HG03039 (cell line): ENCODE measurements around the gene ZNF750.

Experiments
- ATAC-seq: cut with Tn5 transposase; IDR thresholded peaks from one replicate; pipeline ENCODE4 v1.9.1; 2021; ENCODE audit warnings: mild to moderate bottlenecking, moderate library complexity; ENCODE audit not compliant: unreplicated experiment

The ZNF750 gene

DNA sequence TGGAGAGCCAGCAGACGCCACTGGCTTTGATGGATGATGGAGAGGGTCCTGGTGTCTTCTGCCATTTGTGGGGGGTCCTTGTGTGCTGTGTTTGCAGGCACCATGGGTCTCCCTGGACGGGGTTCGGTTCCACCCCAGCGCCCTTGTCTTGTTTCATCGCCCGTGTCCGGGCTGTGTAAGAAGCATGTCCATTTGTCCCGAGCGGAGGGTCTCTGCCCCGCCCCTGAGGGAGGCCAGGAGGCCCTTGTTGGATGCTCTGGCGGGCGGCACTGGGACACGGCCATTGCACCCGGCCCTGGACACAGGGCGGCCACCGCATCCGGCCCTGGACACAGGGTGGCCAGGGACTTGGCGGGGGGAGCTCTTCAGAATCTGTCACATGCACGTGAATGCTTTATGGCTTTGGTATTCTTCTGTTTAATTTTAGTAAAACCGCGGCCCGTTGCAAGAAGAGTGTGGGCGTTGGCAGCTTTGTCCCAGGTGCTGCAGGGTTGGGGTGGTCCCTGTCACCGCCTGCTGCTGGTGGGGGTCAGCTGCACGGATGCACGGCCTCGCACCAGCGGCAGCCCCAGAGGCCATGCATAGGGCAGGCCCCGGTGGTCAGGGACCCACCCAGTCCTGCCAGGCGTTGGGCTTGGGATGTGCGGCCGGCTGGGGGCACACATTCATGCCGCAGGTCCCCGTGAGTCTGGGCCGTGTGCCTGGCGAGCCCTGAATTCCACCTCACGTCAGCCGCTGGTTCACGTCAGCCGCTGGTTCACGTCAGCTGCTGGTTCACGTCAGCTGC, 21.0 kb upstream of the ZNF750 start:
- no peak for ATAC-seq

DNA sequence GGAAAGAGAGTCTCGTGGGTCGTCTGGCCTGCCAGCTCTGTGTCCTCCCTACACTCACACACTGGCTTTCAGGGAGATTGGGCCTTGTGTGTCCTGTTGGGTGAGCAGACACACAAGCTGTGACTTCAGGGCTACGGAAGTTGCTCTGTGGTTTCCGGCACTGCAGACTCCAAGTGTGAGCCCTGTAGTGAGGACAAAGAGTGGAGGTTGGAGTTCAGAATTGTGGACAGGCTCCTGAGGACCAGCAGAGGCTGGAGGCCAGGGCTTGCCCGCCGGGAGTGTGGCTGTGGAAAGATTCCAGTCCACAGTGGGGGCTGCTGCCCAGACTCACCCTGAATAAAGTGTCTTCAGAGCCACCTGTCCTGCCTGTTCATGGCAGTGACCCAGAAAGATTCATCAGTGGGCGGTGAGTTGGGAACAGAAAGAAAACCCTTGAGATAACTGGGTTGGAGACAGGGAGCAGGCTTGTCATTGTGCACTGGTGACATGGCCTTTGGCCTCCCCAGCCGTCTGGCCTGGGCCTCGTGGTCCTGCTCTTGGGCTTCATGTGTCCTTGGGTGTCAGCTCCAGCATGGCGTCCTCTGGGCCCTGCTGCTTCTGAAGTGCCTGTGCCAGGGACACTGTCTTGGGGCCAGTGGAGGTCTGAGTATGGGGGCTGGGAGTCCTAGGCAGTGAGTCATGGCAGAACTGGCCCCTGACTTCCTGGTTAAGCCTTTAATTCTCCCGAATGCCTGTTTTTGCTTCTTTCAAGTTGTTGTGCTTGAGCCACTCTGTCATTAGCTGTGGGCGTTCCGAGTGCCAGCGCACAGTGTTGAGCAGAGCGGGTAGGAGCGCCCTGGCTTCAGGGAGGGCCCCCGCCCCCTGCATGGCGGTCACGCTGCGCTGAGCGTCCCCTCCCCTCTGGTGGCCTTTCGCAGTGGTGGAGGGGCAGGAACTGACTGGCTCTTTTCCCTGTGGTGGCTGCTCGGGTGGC, 19.9 kb upstream of the ZNF750 start:
- no peak for ATAC-seq

DNA sequence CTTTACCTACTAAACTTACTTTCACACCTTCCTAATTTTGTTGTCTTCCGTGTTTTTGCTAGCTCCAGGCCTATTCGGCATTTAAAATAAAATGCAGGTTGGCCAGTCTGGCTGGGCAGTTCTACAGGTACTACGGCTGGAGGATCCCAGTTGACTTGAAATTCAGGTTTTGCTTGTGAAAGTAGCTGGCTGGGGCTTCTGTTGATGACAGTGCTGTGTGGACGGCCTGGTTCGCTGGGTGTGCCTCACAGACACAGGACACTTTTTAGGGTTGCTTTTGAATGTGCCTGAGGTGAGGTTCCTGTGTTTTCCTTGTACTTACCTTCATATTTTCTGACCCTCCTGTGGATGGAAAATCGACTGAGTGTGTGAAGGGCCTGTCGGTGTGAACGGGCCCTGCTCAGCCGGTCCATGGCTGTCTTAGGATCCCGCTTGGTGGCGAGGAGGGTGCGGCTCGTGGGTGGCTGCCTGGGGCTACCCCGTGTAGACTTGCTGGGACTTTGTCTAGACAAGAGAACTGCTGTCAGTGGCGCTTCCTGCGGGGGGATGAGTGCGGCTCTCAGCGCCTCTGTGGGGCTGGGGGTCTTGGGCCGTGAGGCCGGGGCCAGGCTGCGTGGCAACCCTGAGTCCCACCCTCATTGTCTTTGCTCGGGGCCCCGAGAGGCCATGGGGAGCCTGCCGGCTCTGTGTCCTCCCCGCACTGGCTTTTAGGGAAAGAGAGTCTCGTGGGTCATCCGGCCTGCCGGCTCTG, 18.7 kb upstream of the ZNF750 start:
- no peak for ATAC-seq

DNA sequence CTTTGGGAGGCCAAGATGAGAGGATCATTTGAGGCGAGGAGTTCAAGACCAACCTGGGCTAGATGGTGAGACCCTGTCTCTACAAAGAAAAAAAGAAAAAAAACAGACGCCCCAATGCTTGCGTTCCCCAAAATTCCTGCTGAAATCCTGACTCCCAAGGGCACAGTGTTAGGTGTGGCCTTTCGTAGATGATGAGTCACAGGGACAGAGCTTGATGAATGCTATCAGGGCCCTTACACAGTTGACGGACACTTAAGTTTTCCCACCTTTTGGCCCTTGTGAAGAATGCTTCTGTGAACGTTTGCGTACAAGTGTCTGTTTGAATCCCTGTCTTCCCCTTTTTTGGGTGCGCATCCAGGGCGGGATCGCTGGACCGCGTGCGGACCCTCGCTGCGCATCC, 16.5 kb upstream of the ZNF750 start:
- ATAC-seq: no peak

DNA sequence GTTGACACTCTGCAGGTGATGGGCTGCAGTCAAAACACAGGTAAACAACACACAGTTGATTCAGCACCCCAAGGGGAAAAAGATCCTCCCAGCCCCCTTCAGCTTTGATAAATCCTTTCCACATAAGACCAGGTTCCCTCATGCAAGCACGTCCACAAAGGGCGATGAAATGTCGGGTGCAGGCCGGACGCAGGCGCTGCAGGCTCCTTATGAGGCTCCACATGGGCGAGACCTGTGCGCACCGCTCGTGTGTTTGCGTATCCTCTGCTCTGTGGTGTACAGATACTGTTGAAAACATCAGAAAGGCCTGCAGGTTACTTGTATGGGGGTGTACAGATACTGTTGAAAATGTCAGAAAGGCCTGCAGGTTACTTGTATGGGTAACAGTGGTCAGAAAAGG, 14.4 kb upstream of the ZNF750 start:
- no peak for ATAC-seq

DNA sequence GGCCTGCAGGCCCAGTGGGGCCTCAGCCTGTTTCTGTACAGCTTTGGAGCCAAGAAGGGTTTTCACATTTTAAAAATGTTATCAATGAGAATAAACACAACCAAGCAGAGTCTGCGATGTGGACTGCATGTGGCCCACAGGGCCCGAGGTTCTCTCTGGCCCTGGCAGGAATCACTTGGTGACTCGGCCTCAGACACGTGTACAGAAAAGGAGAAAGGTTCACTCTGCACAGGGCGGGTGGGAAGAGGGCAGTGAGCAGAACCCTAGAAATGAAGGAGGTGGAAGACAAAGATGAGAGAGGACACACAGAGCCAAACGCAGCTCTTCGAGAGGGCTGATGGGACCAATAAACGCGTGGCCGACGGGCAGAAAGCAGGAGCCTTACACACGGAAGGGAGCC, 11.6 kb upstream of the ZNF750 start:
- no peak for ATAC-seq

DNA sequence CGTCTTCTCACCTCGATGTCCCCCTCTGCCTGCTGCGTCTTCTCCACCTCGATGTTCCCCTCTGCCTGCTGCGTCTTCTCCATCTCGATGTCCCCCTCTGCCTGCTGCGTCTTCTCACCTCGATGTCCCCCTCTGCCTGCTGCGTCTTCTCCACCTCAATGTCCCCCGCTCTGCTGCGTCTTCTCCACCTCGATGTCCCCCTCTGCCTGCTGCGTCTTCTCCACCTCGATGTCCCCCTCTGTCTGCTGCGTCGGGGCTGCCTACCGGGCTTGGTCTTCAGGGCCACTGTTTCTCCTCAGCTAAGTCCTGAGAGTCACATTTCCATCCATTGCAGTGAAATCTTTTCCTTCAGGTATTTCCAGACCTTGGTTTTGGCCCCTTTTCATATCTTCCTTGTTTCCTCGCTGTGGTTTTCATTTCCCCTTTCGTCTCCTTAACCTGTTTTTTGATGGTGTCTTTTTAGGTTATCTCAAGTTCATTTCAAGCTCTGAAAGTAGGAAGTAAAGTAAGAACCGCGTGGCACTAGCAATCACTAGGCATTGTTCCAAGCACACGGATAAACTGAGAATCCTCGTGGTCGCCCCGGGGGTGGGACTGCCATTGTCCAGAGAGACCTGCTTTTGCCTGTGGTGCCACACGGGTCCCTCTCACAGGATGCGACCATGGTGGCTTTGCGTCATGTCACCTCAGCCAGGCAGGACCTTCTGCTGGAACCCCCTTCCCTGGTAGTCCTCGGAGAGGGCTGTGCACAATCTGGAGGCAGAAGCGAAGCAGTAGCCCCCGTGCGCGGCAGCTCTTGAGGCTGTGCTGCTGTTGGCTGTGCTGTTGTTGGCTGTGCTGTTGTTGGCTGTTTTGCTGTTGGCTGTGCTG, 9.5 kb upstream of the ZNF750 start:
- ATAC-seq: no peak

DNA sequence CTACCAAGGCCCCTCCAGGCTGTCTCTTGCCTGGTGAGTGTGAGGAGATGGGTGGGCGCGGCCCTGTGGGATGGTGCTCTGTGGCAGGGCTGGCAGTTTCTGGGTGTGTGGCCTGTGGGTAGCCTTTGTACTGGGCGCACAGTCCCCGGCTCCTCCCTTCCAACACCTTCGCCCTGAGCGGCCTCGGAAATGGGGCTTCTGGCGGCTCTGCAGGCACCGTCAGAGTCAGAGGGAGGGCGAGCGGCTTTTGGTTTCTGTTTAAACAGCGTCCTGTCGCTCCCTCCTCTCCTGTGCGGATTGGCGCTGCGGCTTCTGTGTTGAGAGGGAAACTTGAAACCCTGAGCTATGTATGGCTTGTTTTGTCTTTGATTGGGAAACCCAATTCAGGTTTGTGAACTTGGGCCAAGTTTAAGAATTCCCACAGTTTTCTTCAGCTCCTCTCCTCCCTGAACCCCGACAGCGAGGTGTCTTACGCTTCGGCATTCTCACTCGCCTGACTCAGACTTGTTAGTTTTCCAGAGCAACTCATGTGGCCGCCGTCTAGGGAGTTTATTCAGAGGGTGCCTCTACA, 8.3 kb upstream of the ZNF750 start:
- no peak for ATAC-seq

DNA sequence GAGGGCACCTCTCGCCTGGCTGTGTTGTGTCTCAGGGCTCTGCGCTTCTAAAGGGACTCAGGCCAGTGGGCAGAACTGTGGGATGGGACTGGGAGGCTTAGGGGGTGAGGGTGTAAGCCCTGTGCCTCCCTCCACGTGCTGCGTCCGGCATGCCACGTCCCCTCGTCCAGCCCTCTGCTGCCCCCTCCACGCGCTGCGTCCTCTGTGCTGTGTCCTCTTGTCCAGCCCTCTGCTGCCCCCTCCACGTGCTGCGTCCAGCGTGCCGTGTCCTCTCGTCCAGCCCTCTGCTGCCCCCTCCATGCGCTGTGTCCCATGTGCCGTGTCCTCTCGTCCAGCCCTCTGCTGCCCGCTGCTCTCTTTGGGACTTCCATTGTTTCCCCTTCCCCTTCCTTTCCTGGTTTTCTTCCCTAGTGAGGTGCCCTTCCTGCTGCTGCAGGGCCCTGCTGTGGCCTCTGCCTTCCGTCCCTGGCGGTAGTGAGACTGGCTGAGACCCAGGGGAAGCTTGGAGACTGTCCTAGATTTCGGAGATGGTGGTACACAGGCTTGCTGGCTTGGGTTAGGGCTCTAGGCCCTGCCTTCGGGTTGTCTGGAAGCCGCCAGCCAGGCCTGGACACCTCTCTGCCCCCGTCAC, 6.4 kb upstream of the ZNF750 start:
- ATAC-seq: no peak

DNA sequence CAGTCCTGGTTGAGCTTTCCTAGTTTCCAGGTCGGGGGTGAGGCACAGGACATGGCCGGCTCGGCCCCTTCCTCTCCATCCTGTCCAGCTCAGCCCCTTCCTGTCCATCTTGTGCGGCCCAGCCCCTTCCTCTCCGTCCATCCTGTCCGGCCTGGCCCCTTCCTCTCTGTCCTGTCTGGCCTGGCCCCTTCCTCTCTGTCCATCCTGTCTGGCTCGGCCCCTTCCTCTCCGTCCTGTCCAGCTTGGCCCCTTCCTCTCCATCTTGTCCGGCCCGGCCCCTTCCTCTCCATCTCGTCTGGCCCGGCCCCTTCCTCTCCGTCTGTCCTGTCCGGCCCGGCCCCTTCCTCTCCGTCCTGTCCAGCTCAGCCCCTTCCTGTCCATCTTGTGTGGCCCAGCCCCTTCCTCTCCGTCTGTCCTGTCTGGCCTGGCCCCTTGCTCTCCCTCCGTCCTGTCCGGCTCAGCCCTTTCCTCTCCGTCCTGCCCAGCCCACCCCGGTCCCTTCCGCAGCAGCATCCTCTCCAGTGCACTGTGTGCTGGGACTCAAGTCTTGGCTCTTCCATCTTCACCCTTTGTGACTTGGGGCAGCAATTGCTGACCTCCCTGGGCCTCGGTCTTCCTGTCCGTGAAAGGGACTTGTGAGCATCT, 5.5 kb upstream of the ZNF750 start:
- no peak for ATAC-seq

DNA sequence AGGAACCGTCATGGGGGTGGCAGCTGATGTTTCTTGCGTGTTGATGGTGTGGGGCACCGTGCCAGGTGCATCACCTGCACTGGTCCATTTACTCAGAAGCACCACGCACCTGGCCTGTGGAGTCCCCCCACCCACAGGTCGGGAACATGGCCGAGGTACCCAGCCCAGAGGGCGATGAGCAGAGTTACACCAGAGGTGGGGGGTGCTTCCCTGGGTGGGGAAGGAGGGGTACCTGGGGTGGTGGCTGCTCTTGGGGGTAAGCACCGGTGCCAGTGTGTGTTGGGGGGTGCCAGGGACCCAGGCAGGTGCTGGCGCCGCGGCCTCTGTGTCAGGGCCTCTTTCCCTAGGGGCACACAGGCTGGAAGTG, 5.0 kb upstream of the ZNF750 start:
- ATAC-seq: no peak

DNA sequence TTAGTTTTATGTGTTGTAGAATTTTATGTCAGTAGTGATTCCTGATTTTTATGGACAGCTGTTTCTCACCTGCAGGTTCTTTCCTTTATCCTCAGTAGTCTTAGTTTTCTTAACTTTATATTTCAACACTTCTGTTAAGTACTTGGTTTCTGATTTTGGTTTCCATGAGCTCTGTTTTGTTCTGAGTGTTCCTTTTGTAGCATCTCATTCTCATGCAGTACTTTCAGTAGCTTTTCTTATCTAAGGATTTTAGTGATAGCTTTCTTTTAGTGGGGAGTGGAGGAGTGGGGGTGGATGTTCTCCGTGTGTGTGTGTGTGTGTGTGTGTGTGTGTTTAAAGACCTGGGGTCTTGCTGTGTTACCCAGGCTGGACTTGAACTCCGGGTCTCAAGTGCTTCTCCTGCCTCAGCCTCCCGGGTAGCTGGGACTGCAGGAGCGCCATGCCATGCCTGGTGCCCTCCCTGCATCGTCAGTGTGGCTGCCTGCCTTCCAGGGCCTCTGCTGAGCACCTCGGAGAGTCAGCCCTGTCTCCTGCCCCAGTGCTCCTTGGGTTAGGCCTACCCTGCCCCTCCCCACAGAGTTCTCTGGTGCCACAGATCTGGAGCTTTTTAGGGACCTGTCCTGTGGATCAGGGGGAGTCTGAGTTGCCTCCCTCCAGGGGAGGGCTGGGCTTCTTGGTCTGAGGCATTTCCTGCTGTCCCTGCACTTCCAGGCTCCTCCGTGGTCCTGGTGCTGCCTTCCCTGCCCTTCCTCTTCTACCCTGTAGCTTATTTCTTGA, 4.3 kb upstream of the ZNF750 start:
- no peak for ATAC-seq

DNA sequence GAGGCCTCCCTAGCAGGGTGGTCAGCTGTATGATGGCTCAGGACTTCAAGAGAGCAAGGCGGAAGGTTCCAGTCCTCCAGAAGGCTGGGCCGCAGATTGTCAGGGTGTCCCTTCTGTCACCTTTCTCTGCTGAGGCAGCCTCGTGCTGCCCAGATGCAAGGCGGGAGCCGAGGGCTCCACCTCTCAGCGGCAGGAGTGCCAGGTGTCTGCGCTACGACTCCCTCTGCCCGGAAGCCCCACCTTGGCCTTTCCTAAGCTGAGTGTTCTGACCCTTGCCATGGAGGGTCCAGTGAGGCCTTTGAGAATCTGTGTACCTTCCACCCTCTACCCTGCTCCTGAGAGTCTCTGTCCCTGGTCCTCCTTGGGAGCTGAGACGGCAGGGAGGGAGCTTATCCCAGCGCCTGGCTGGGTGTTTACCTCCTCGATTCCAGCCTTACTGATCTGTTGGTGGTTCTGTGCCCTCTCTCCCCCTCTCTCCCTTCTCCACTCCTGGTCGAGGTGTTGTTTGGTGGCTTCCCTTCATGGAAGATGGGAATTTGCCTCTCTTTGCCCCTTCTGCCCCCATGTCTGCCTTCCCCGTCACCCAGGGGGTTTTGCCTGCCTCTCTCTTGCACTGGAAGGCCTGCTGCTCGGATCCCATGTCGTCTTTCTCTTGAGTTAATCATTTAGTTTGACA, 2.2 kb upstream of the ZNF750 start:
- no peak for ATAC-seq

DNA sequence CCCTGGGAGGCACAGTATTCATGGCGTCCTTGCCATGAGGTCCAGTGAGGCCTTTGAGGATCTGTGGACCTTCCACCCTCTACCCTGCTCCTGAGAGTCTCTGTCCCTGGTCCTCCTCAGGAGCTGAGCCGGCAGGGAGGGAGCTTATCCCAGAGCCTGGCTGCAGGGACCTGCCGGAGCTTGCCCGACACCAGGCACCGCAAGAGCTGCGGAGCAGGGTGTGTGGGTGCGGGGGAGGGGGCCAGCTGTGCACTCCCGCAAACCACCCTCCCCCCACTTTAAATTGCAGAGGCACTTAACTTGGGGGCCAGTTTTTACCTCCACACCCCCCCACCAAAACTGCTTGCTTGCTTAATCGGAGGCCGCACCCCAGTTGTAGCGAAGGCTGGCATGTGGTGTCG, 609 bp upstream of the ZNF750 start:
- ATAC-seq: no peak

DNA sequence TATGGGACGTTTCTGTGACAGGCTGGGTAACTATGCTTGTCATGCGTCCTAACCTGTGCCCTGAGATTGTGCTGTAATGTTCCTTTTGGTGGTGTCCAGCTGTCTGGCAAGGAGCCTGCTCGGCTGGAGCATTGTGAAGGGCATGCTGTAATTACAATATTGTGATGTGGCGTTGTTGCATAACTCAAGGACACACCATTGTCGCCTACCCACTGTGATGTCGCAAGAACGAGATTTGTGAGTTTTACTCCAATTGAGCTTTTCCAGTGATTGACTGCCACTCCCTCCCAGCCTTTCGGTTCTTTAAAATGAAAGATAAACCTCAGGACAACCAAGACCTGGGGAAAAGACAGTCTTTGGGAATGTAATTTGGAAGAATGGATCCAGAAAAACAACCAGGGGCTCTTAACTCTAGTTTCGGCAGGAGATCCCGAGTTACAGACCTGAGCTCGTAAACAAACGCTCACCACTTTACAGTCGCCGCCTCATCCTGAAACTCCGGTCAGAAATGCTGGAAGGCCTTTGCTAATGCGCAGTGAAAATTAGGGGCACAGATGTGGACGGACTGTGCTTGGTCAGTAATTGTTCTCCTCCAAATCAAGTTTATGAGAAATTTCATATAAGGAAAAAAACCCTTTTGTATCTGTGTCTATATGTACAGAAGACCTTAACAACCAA, 1.3 kb downstream of the ZNF750 start:
- ATAC-seq: no peak

DNA sequence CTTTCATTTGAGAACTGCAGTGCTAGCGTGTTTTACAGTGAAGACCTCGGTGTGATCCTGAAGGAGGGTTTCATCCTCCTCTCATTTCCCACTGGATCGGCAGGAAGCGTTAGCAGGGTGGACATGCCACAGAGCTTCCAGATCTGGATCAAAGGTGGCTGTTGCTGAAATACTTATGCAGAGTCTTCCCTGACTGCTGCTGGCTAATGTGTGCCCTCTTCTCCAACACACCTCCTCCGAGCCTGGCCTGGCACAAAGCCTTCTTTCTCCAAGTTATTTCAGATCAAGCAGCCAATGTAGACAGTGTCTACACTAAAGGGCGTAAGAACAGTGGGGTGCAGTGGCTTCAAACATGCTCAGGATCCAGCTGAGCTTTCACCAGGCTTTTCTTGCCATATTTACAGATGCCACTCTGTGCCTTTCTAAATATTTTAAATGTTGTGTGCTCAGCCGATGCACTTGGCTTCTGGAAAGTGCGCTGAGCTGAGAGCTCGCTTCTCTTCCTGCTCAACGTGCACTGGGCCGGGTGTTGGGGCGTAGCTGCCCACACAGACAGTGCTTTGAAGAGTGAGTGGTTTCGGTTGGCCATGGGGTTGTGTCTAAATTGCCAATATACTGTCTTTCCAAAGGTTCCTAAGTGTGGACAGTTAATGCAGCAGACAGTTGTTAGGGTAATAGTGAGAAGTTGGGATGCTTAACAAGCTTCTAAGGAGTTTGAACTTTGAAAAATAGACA, 2.1 kb downstream of the ZNF750 start:
- no peak for ATAC-seq
